ENCODE measurements around the gene DPYSL5.

The DPYSL5 gene

GRCh38 chr2:26993768-26994167 lies 145.8 kb downstream of the DPYSL5 start:
- no peak for DNase-seq (ENCODE audit: low spot score)

- no peak for DNase-seq (ENCODE audit: low spot score)
Measured at GRCh38 chr2:26994983-26995382, 147.1 kb downstream of the DPYSL5 start.

GRCh38 chr2:26997394-26997793 lies 149.5 kb downstream of the DPYSL5 start:
- no peak for DNase-seq (ENCODE audit: low spot score)

DNA sequence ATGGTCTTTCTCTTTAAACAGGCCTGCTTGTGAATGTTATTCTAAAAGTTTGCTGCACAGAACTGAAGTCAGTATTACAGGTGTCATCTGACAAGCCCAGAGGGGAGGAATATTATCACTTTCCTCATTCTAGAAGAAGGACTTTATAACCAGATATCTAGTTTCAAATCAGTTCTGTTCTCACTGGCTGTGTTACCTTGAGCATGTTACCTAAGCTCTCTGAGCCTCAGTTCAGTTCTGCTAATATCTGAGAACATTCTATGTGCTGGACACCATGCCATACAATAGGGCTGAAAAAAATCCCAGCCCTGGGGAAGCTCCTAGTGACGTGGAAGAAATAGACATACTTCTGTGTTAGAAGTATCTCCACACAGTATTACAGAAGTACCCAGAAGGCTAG lies 150.4 kb downstream of the DPYSL5 start:
- no peak for DNase-seq (ENCODE audit: low spot score)
